ENCODE data around the gene JADE3. TPM values are rescaled to one million over a fixed set of nuclear protein-coding genes. Genes with fewer than 3 reads are reported as not detected.

Gene JADE3
- total RNA-seq, 4 donors from 2014 or later = 2.0 to 10.9 (median 2.9) TPM

DNA sequence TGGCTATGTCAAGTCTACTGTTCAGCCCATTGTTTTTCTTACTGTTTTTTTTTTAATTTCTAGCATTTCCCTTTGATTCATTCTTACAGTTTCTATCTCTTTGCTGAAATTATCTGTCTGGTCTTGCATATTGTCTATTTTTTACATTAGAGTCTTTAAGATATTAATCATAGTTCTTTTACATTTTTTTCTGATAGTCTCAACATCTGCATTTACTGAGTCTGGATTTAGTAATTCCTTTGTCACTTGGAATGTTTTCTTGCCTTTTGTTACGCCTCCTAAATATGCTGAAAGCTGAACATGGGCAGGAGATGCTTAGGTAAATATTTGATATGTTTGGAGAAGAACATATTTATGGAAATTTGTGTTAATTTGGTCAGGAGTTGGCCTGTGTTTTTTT, 10.4 kb downstream of the JADE3 start:
- intact Hi-C loops (cut with DNase I; ENCODE audit: low total_unique reads) = no loop called here
- no peak overlapping the region for H3K27ac ChIP-seq
- H3K27me3 ChIP-seq = no peaks in the 10 kb centered on the region
- TF ChIP-seq POLR2A (IDR thresholded peaks at IDR 0.05) (no peak), CTCF (IDR thresholded peaks at IDR 0.05 in 4 of 5, conservative IDR thresholded peaks at IDR 0.05 in 1 of 5) (no peak)
- DNase-seq (no peak), ATAC-seq (no peak)
- H3K9me3 ChIP-seq = no peaks in the 10 kb centered on the region
- in situ Hi-C loops (cut with MboI; ENCODE audit: low sequenced_read_pairs in 4 of 4) = no loop called here
- H3K4me1 ChIP-seq = no peaks in the 10 kb centered on the region
- no peaks in the 10 kb centered on the region for H3K36me3 ChIP-seq
- H3K4me3 ChIP-seq = no peak overlapping the region

DNA sequence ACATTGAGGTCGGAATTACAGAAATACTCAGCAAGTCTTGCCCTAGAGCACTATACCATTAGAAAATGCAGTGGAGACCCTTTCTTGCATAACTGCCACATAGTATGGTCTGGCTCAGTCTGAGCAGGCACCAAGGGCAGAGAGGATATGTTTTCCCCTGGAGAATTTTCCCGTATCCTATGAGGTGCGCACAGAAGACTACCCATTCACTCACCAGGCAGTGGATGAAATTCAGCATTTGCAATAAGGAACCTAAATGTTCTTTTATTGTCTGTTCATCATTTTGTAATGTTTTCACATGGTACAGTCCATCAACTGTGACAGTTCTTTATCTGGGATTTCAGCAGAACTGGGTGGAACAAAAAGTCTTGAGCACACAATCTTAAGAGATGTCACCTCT, 15.5 kb downstream of the JADE3 start:
- intact Hi-C loops (cut with DNase I; ENCODE audit: low total_unique reads) (no loop called here), in situ Hi-C loops (cut with MboI; ENCODE audit: low sequenced_read_pairs in 4 of 4) (no loop called here)
- Histone ChIP-seq H3K4me3 (no peak overlapping the region), H3K27me3 (no peaks in the 10 kb centered on the region), H3K36me3 (no peaks in the 10 kb centered on the region), H3K27ac (no peak overlapping the region), H3K4me1 (no peaks in the 10 kb centered on the region), H3K9me3 (no peaks in the 10 kb centered on the region)
- DNase-seq (no peak), ATAC-seq (no peak)
- no peak for TF ChIP-seq POLR2A (IDR thresholded peaks at IDR 0.05)
- no peak for TF ChIP-seq CTCF (IDR thresholded peaks at IDR 0.05 in 4 of 5, conservative IDR thresholded peaks at IDR 0.05 in 1 of 5)

DNA sequence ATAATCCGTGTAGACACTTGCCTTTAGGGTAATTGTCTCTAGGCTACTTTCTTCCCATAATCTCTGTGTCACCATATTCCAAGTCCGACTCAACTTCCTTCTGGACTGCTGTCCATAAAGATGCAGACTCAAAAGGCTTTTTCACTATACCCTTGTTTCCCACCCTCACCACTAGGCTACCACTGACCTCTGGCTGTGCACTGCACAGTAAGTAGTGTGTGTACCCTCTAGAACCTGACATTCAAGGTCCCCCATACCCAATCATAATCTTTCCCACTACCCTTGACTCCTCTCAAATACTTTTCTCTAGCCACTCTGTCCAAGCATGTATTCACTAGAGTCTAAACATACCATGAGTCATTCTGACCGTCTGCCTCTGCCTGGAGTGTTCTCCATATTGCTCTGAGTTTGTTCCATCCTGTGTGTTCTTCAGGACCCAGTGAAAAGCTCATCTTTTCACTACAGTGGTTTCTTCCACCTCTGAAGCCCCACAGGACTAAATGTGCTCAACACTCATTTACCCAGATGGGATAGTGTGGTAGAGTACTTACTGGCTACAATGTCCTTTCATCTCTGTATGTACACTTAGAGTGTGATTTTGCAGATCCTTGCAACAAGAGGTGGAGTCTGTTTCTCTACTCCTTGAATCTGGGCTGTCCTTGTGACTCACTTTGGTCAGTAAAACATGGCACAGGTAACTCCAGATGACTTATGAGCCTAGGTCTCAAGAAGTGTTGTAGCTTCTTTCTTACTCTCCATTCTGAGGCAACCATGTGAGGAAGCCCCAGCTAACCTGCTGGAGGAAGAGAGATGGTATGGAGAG, 17.4 kb downstream of the JADE3 start:
- TF ChIP-seq CTCF (IDR thresholded peaks at IDR 0.05 in 4 of 5, conservative IDR thresholded peaks at IDR 0.05 in 1 of 5) (no peak), POLR2A (IDR thresholded peaks at IDR 0.05) (no peak)
- intact Hi-C loops (cut with DNase I; ENCODE audit: low total_unique reads) = no loop called here
- in situ Hi-C loops (cut with MboI; ENCODE audit: low sequenced_read_pairs in 4 of 4) = no loop called here
- H3K9me3 ChIP-seq = no peaks in the 10 kb centered on the region
- H3K4me3 ChIP-seq = no peak overlapping the region
- H3K4me1 ChIP-seq = no peaks in the 10 kb centered on the region
- H3K27me3 ChIP-seq = no peaks in the 10 kb centered on the region
- no peak overlapping the region for H3K27ac ChIP-seq
- DNase-seq = no peak
- no peaks in the 10 kb centered on the region for H3K36me3 ChIP-seq
- ATAC-seq = no peak

DNA sequence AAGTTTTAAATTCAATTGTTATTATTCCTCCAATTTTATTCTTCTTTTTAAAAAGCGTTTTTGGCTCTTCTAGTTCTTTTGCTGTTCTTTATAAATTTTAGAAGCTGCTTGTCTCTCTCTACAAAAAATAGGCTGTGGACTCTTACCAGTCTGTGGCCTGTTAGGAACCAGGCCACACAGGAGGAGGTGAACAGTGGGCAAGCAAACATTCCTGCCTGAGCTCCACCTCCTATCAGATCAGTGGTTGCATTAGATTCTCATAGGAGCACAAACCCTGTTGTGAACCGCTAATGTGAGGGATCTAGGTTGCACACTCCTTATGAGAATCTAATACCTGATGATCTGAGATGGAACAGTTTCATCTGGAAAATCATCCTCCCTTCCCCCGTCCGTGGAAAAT, 23.1 kb downstream of the JADE3 start:
- no peak for TF ChIP-seq POLR2A (IDR thresholded peaks at IDR 0.05)
- no peak for TF ChIP-seq CTCF (IDR thresholded peaks at IDR 0.05 in 4 of 5, conservative IDR thresholded peaks at IDR 0.05 in 1 of 5)
- intact Hi-C loops (cut with DNase I; ENCODE audit: low total_unique reads) = no loop called here
- no peaks in the 10 kb centered on the region for H3K27me3 ChIP-seq
- H3K4me1 ChIP-seq = no peaks in the 10 kb centered on the region
- in situ Hi-C loops (cut with MboI; ENCODE audit: low sequenced_read_pairs in 4 of 4) = no loop called here
- DNase-seq (no peak), ATAC-seq (no peak)
- H3K36me3 ChIP-seq = no peaks in the 10 kb centered on the region
- no peak overlapping the region for H3K4me3 ChIP-seq
- no peaks in the 10 kb centered on the region for H3K9me3 ChIP-seq
- no peak overlapping the region for H3K27ac ChIP-seq

DNA sequence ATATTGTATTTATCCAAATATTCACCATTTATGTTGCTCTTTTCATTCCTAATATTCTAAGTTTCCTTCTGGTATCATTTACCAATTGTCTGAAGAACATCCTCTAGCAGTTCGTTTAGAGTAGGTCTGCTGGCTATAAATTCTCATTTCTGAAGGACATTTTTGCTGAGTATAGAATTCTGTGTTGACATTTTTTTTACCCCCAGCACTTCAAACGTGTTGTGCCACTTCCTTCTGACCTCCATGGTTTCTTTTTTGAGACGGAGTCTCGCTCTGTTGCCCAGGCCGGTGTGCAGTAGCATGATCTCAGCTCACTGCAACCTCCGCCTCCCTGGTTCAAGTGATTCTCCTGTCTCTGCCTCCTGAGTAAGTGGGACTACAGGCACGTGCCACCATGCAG, 26.4 kb downstream of the JADE3 start:
- DNase-seq (no peak), ATAC-seq (no peak)
- Histone ChIP-seq H3K9me3 (no peaks in the 10 kb centered on the region), H3K4me3 (no peak overlapping the region), H3K27me3 (no peaks in the 10 kb centered on the region), H3K27ac (no peak overlapping the region), H3K4me1 (no peaks in the 10 kb centered on the region), H3K36me3 (no peaks in the 10 kb centered on the region)
- in situ Hi-C loops (cut with MboI; ENCODE audit: low sequenced_read_pairs in 4 of 4) = no loop called here
- intact Hi-C loops (cut with DNase I; ENCODE audit: low total_unique reads) = no loop called here
- TF ChIP-seq POLR2A (IDR thresholded peaks at IDR 0.05) (no peak), CTCF (IDR thresholded peaks at IDR 0.05 in 4 of 5, conservative IDR thresholded peaks at IDR 0.05 in 1 of 5) (no peak)
